22Rv1 (cell line): ENCODE measurements around the gene TBL2.

Experiments
- H3K27ac ChIP-seq: fragments of 450-650 bp; 2 replicates; pipeline ENCODE4 v1.5.1; 2017
- CTCF ChIP-seq: fragments of 450-650 bp; IDR thresholded peaks from 2 replicates; pipeline ENCODE4 v1.5.1; 2017; ENCODE audit warnings: mild to moderate bottlenecking
- ZFX ChIP-seq: fragments of 450-650 bp; IDR thresholded peaks from 2 replicates; pipeline ENCODE4 v1.6.1; 2017; ENCODE audit warnings: antibody characterized with exemption, borderline replicate concordance

Gene TBL2, protein sequence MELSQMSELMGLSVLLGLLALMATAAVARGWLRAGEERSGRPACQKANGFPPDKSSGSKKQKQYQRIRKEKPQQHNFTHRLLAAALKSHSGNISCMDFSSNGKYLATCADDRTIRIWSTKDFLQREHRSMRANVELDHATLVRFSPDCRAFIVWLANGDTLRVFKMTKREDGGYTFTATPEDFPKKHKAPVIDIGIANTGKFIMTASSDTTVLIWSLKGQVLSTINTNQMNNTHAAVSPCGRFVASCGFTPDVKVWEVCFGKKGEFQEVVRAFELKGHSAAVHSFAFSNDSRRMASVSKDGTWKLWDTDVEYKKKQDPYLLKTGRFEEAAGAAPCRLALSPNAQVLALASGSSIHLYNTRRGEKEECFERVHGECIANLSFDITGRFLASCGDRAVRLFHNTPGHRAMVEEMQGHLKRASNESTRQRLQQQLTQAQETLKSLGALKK

GRCh38 chr7:73578342-73579128 is at the start of gene TBL2:
Gene TBL2, minus strand, starts transcription at chr7:73578579. Its CDS starts 30 bp downstream, at chr7:73578549.
- peak within 1 kb of the TSS; percentile 84 for H3K27ac ChIP-seq
- TF ChIP-seq ZFX (no peak), CTCF (peak; percentile 12)

DNA sequence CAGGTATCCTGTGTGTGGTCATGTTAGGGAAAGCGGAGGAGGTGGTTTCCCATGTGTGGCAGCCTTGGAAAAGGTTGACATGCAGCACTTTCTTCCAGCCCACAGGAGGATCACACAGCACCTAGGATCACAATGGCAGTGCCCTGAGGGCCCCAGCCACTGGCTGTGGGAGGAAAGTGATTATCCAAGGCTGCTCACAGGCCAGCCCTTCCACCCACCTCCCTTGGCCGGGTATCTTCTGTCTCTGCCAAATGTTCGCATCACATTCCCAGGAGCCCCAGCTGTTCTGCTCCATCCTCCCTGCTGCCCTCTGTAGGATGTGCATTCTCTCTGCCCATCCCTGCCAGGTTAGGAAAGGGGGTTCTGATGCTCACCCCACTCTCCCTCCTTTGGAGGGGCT is 48.4 kb upstream of the TBL2 start:
- TF ChIP-seq CTCF = no peak; the same call in 1 of the 2 replicates
- TF ChIP-seq ZFX = no peak
- H3K27ac ChIP-seq = no peak overlapping the region

DNA sequence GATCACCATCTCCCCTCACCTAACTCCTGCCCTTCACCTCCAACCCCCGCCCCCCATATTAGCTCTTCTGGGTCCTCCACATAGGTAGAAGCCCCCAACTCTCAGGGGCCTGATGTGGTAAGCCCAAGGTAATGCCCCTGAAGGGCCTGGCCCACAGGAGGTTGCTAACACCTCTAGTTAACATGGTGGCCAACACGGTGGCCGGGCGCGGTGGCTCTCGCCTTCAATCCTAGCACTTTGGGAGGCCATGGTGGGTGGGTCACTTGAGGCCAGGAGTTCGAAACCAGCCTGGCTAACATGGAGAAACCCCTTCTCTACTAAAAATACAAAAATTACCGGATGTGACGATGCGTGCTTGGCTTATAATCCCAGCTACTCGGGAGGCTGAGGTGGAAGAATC is 46.9 kb upstream of the TBL2 start:
- TF ChIP-seq ZFX = no peak
- TF ChIP-seq CTCF = no peak
- no peak overlapping the region for H3K27ac ChIP-seq

DNA sequence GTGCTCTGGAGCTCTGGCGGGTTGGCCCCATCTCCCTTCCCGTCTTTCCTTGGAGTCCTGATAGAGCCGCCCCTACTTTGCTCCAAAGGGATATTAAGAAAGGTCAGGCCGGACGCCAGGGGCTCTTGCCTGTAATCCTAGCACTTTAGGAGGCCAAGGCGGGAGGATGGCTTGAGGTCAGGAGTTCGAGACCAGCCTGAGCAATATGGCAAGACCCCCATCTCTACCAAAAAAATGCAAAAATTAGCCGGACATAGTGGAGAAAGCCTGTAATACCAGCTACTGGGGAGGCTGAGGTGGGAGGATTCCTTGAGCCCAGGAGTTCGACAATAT is 46.3 kb upstream of the TBL2 start:
- TF ChIP-seq ZFX (no peak), CTCF (no peak)
- no peak overlapping the region for H3K27ac ChIP-seq

DNA sequence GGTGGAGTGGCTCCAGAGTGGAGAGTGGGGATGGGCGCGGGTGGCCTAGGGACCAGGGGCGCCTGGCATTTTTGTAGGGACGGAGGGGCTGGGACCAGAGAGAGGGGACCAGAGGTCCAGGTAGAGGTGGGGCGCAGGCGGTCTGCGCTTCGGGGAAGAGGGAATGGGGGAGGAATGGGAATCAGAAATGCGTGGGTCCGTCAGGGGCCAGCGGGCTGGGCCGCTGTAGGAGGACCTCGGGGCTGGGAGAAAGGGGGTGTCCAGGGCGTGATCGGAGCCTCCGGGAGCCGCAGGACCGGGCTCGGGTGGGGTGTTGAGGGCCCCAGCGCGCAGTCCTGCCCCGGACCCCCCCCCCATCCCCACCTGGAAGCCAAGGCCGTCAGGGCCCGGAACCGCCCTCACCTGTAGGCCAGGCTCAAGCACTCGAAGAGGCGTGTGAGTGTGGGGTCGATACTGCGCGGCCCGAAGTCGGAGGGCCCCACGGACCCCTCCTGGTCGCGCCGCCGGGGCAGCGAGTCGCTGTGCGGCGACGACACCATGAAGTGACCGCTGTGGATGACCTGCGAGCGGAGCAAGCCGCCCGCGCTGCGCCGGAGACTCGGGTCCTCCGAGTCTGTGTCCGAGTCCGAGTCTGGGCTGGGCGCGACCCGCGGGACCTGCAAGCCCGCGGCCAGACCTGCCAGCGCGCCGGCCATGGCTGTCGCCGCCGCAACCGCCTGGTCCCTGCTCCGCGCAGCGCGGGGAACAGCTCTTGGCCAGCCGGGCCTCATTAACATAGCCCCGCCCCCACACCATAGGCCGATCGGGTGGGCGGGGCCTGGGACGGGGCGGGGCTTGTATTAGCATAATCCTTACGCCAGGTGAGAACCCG is 45.7 kb upstream of the TBL2 start, which contains the start of gene MLXIPL:
TSS of gene MLXIPL (minus strand) at position 725 of the 871 bp plus-strand sequence. CDS start at position 695, 30 bp downstream.
- TF ChIP-seq CTCF = no peak; the same call in 1 of the 2 replicates
- H3K27ac ChIP-seq = no peak within 1 kb of the TSS

GRCh38 chr7:73622909-73623797 is 44.8 kb upstream of the TBL2 start:
- no peak overlapping the region for H3K27ac ChIP-seq
- no peak for TF ChIP-seq ZFX
- TF ChIP-seq CTCF = no peak
